Measurements from ENCODE around the gene CD320.
"Not testable (repeated sequence)": the region's sequence is repeated elsewhere in the genome, so short reads cannot be mapped to it uniquely, and the experiment has no call there.

CD320 gene

DNA sequence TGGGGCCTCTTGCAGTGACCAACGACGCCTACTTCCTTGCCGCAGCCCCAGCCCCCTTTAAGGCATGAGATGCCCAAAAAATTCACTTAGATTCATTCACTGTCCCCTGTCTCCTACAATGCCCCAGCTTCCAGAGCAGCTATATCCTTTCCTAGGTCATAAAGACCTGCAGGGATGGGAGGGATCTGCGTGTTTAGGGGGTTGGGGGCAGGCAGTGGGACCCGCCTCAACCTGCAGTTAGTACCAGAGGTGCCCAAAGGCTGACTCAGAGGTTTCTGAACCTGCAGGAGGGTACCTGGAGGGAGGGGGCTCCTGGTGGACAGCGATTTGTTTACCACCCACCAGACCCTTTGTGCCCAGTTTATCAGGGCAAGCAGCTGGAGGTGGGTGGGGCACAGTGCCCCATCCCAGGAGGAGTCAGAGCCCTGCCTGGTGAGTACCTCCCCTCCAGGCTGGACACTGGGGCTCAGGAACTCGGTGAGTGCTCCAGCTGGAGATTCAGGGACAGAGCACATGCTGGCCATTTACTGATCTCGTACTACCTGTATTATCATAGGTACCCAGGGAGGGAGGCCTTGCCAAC, 23.2 kb upstream of the CD320 start:
- FAIRE-seq (no peak), DNase-seq (ENCODE audit: insufficient read length) (no peak)
- no peak for TF ChIP-seq POLR2A (IDR thresholded peaks at IDR 0.05; ENCODE audit: low read depth, low read length)
- no peak for TF ChIP-seq TAF1 (IDR thresholded peaks at IDR 0.05; ENCODE audit: borderline replicate concordance, low read depth, low read length)
- TF ChIP-seq POLR2AphosphoS5 (IDR thresholded peaks at IDR 0.05; ENCODE audit: low read depth, low read length): no peak

DNA sequence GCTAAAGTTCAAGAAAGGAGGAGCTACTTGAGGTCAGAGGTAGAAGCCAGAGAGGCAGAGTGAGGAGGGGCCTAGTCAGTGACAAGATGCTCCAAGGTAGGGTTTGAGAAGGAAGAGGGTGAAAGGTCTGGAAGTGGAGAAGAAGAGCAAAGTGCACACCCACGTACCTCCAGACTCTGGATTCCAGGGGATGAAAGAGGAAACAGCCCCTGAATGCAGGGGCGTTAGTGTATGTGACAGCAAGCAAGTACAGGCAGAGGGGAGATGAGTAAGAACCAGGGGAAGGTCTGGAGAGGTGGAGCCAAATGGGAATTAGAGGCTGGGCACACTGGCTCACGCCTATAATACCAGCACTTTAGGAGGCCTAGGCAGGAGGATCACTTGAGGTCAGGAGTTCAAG, 21.8 kb upstream of the CD320 start:
- DNase-seq (ENCODE audit: insufficient read length): no peak
- TF ChIP-seq TAF1 (IDR thresholded peaks at IDR 0.05; ENCODE audit: borderline replicate concordance, low read depth, low read length) (no peak), POLR2AphosphoS5 (IDR thresholded peaks at IDR 0.05; ENCODE audit: low read depth, low read length) (no peak), POLR2A (IDR thresholded peaks at IDR 0.05; ENCODE audit: low read depth, low read length) (no peak)
- FAIRE-seq: no peak

DNA sequence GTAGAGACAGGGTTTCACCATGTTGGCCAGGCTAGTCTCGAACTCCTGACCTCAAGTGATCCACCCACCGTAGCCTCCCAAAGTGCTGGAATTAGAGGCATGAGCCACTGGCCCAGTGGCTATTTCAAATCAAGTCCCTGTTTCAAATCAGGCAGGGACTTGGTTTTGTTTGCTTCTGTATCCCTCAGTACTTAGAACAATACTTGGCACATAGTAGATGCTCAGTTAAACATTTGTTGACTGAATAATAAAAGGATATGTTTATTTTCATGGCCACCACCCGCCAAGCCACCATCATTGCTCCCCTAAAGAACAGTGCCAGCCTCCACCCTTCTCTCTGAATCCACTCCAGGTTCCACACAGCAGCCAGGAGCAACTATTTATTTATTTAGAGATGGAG, 17.3 kb upstream of the CD320 start:
- FAIRE-seq: no peak
- TF ChIP-seq POLR2A (IDR thresholded peaks at IDR 0.05; ENCODE audit: low read depth, low read length) (no peak), POLR2AphosphoS5 (IDR thresholded peaks at IDR 0.05; ENCODE audit: low read depth, low read length) (no peak), TAF1 (IDR thresholded peaks at IDR 0.05; ENCODE audit: borderline replicate concordance, low read depth, low read length) (no peak)

DNA sequence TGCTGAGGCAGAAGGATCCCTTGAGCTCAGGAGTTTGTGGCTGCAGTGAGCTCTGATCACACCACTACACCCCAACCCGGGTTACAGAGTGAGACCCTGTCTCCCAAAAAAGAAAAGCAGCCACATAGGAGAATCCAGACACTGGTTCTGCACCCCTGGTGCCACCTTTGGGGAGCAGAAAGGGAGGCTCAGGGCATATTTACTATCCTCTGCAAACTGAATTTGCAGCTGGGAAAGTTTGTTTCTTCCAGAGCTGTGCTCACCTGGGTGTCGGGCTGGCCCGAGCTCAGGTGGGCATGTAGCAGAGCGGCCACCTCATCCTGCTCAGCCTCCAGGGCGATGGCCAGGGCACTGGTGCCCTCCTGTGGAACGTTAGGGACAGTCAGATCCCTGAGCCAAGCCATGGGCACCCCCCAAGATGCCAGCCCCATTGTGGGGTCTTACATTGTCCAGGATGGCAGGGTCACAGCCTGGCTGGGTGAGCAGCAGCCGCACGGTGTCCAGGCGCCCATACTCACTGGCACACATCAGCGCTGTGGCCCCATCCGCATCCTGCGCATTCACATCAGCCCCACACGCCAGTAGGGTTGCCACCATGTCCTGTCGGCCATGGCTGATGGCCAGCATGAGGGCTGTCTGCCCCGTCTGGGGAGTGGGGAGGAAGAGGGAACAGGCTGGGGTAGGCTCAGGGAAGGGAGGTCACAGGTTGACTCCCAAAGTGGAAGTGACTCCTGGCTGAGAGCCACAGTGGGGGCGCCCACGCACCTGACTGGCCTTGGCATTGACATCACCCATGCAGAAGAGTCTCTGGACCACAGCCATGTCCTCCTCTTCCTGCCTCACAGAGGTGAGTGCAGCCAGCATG, 16.3 kb upstream of the CD320 start:
- TF ChIP-seq POLR2AphosphoS5 (IDR thresholded peaks at IDR 0.05; ENCODE audit: low read depth, low read length) (peak; percentile 49; the same call in 1 of the 2 replicates), TAF1 (IDR thresholded peaks at IDR 0.05; ENCODE audit: borderline replicate concordance, low read depth, low read length) (no peak), POLR2A (IDR thresholded peaks at IDR 0.05; ENCODE audit: low read depth, low read length) (peak; percentile 55)
- FAIRE-seq: no peak
- no peak for DNase-seq (ENCODE audit: insufficient read length)

More for the DNA sequence above, 17.3 kb upstream of the CD320 start:
- no peak for DNase-seq (ENCODE audit: insufficient read length)

DNA sequence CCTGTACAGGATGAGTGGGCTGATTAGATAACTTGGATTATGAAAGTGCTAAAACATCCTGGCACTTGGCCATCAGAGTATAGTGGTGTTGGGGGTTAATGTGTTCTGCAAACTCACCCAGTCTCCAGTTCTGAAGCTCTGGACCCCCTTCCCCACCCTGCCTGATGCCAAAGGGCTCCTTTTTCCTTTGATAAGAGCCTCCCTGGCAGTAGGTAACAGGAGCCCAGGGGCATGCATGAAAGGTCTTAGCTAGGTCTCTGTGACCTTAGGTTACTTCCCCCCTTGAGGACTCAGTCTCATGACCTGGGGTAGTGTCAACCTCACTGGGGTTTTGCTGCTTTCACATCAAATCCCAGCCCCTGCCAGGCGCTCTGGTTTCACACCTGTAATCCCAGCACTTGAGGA, 15.6 kb upstream of the CD320 start:
- TF ChIP-seq POLR2A (IDR thresholded peaks at IDR 0.05; ENCODE audit: low read depth, low read length) (0 out of 2 replicates have a peak, but pooled peaks have one; percentile 34), TAF1 (IDR thresholded peaks at IDR 0.05; ENCODE audit: borderline replicate concordance, low read depth, low read length) (no peak), POLR2AphosphoS5 (IDR thresholded peaks at IDR 0.05; ENCODE audit: low read depth, low read length) (peak; percentile 44; the same call in 1 of the 2 replicates)
- DNase-seq (ENCODE audit: insufficient read length) (no peak), FAIRE-seq (no peak)

DNA sequence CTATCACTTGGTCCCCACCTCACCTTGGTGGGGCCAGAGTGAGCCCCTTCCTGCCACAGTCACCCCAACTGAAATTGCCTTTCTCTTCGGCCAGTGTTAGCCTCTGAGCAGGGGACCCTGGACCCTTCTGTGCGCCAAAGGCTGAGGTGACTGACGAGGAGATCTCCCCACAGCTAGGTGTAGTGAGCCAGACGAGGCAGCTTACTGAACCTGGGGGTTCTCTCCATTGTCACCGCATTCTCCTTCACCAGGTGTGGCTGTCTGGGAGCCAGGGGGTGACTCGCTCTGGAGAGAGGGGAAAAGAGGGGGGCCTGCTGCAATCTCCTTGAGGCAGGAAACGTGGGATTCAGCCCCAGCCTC, 14.5 kb upstream of the CD320 start:
- FAIRE-seq (no peak), DNase-seq (ENCODE audit: insufficient read length) (no peak)
- TF ChIP-seq POLR2A (IDR thresholded peaks at IDR 0.05; ENCODE audit: low read depth, low read length) (no peak; the same call in 1 of the 2 replicates), TAF1 (IDR thresholded peaks at IDR 0.05; ENCODE audit: borderline replicate concordance, low read depth, low read length) (no peak), POLR2AphosphoS5 (IDR thresholded peaks at IDR 0.05; ENCODE audit: low read depth, low read length) (peak; percentile 35; the same call in 1 of the 2 replicates)

DNA sequence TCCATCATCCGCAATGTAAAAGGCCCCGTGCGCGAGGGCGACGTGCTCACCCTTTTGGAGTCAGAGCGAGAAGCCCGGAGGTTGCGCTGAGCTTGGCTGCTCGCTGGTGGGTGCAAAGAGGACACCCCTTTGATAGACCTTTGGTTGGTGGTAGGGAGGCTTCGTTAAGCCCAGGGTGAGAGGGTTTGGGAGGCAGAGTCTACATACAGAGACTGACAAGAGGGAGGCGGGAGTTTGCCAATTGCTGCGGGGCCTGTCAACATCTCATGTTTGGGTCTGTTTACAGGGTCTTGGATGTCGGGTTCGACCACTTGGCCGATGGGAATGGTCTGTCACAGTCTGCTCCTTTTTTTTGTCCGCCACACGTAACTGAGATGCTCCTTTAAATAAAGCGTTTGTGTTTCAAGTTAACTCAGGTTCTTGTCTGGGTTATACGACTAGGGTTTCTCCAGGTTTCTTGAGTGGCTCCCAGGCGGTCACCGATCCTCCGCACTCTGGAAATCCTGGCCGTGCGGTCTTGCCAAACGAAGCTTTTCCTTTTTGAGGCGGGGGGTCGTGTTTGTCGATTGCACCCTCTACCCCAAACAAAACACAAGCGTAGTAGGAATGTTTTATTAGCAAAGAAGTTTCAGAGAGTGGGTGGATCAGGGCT, 14.0 kb upstream of the CD320 start:
- DNase-seq (ENCODE audit: insufficient read length): no peak
- TF ChIP-seq POLR2AphosphoS5 (IDR thresholded peaks at IDR 0.05; ENCODE audit: low read depth, low read length): no peak
- TF ChIP-seq TAF1 (IDR thresholded peaks at IDR 0.05; ENCODE audit: borderline replicate concordance, low read depth, low read length): no peak
- TF ChIP-seq POLR2A (IDR thresholded peaks at IDR 0.05; ENCODE audit: low read depth, low read length): no peak
- FAIRE-seq: no peak

DNA sequence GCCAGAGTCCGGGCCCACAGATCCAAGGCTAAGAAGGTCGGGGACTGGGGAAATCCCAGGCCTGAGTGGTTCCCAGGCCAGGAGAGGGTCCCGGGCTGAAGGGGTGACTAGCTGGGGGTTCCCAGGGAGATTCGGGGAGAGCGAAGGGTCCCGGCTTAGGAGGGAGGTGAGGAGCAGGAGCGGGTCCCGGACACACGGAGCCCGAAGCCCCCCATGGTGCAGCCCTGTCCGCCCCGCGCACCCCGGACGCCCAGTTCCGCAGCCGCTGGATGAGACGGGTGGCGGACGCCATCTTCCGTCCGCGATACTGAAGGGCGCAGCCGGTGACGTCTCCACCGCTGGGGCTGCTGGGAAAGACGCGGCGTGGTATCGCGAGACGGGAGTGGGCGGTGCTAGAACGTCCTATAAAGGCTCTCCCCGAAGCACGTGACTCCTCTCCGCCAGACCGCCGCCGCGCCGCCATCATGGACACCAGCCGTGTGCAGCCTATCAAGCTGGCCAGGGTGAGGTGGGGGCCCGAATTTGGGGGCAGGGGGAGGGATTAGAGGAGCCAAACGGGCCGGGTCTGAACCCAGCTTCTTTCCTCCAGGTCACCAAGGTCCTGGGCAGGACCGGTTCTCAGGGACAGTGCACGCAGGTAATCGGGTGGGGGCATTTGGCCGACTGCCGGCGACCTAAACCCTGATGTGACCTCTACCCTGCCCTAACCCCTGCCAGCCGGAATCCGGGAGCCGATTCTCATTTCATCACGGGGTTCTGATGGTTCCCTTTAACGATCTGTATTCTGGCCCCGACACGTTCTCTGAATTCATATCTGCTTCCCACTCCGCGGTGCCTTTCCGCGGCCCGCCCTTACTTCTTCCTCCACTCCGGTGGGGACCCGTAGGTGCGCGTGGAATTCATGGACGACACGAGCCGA, 13.2 kb upstream of the CD320 start, which contains the start of the genes NDUFA7 and RPS28:
Gene NDUFA7 (minus strand): TSS at position 309 of the 919 bp plus-strand sequence. CDS start 17 bp downstream, at position 292.
Gene RPS28 (plus strand): TSS at position 430 of the 919 bp plus-strand sequence. CDS start 35 bp downstream, at position 465.
- peak; percentile 94 for DNase-seq (ENCODE audit: insufficient read length)
- peak; percentile 97 for FAIRE-seq
- peak; percentile 99 for TF ChIP-seq TAF1 (IDR thresholded peaks at IDR 0.05; ENCODE audit: borderline replicate concordance, low read depth, low read length)
- peak; percentile 92 for TF ChIP-seq POLR2AphosphoS5 (IDR thresholded peaks at IDR 0.05; ENCODE audit: low read depth, low read length)
- peak; percentile 95 for TF ChIP-seq POLR2A (IDR thresholded peaks at IDR 0.05; ENCODE audit: low read depth, low read length)

DNA sequence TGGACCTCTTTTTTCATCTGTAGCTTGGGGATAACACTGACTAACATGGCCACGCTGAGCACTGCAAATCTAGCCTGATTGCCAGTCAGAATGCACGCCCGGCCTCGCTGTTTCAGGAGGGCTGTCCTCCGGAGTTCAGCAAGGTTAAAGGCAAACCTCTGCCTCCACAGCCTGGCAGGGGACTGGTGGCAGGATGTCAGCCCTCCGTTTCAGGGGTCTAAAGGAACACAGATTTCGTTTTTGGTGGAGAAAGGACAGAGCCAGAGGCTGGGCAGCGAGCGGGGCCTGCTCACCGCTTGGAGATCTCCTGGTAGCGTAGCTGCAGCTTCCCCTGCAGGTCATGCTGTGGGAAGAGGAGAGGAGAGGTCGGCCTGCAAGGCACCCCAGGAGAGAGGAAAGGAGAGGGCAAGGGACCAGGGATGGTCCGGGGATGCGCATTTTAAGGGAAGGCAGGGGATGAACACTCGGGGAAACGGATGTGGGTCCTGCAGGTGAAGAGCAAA, 12.5 kb upstream of the CD320 start:
- DNase-seq (ENCODE audit: insufficient read length) (no peak), FAIRE-seq (no peak)
- TF ChIP-seq TAF1 (IDR thresholded peaks at IDR 0.05; ENCODE audit: borderline replicate concordance, low read depth, low read length) (no peak), POLR2AphosphoS5 (IDR thresholded peaks at IDR 0.05; ENCODE audit: low read depth, low read length) (no peak), POLR2A (IDR thresholded peaks at IDR 0.05; ENCODE audit: low read depth, low read length) (no peak)

DNA sequence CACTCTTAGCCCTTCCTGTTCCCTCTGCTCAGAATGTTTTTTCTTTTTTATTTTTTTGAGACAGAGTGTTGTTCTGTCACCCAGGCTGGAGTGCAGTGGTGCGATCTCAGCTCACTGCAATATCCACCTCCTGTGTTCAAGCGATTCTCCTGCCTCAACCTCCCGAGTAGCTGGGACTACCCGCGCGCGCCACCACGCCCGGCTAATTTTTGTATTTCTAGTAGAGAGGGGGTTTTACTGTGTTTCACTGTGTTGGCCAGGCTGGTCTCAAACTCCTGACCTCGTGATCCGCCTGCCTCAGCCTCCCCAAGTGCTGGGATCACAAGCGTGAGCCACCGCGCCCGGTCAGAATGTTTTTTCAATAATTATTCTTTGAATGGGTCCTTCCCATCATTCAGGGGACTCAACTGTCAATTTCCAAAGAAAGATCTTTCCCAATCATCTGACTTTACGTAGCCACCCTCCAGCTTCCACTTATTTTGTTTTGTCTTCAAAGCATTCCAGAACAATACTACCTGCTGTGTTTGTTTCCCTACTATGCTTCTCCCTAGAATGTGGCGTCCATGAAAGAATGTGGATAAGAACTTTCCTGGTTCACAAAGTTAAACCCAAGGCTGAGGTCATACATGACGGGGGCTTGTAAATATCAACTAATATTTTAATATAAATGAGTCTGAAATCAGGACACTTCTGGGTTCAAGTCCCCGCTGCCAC, 11.8 kb upstream of the CD320 start:
- TF ChIP-seq POLR2AphosphoS5 (IDR thresholded peaks at IDR 0.05; ENCODE audit: low read depth, low read length): no peak
- no peak for TF ChIP-seq TAF1 (IDR thresholded peaks at IDR 0.05; ENCODE audit: borderline replicate concordance, low read depth, low read length)
- no peak for TF ChIP-seq POLR2A (IDR thresholded peaks at IDR 0.05; ENCODE audit: low read depth, low read length)

DNA sequence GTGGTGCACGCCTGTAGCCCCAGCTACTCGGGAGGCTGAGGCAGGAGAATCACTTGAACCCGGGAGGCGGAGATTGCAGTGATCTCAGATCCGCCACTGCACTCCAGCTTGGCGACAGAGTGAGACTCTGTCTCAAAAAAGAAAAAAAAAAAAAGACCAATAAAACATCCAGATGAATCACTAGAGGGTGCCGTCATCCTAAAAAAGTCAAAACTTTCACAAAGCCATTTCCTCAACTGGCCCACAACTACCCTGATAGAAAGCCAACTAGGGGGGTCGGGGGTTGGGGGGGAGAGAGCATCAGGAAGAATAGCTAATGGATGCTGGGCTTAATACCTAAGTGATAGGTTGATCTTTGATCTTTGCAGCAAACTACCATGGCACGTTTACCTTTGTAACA, 10.7 kb upstream of the CD320 start:
- not testable (repeated sequence) for FAIRE-seq; DNase-seq (ENCODE audit: insufficient read length)

More for the DNA sequence above, 11.8 kb upstream of the CD320 start:
- FAIRE-seq (no peak), DNase-seq (ENCODE audit: insufficient read length) (no peak)
